OCI-LY1 (cell line): Measurements from ENCODE around the gene TAS2R41.

Experiments used
- H2AFZ ChIP-seq: fragments of 200-600 bp; sonication (generic), shearing (Covaris generic); 2 replicates; pipeline ENCODE4 v1.6.0; 2014; ENCODE audit warnings: antibody characterized with exemption, mild to moderate bottlenecking, low read length
- H3F3A ChIP-seq: fragments of 200-600 bp; sonication (generic), shearing (Covaris generic); 2 replicates; pipeline ENCODE4 v1.6.0; 2014; ENCODE audit warnings: mild to moderate bottlenecking, antibody characterized with exemption, low read length, moderate library complexity; ENCODE audit not compliant: insufficient read depth
- H3K27ac ChIP-seq: fragments of 200-600 bp; sonication (generic); 2 replicates; pipeline ENCODE4 v1.5.1; 2014; ENCODE audit warnings: low read length, mixed run types, mild to moderate bottlenecking, low read depth; ENCODE audit not compliant: poor library complexity, severe bottlenecking
- H3K27me3 ChIP-seq: fragments of 200-600 bp; sonication (generic); 2 replicates; pipeline ENCODE4 v1.6.0; 2014; ENCODE audit warnings: antibody characterized with exemption, mild to moderate bottlenecking, low read length, moderate library complexity; ENCODE audit not compliant: insufficient read depth
- H3K36me3 ChIP-seq: fragments of 200-600 bp; sonication (generic); 2 replicates; pipeline ENCODE4 v1.6.1; 2014; ENCODE audit warnings: mild to moderate bottlenecking, antibody characterized with exemption, low read length, moderate library complexity, mixed read lengths; ENCODE audit not compliant: insufficient read depth
- H3K4me1 ChIP-seq: fragments of 200-600 bp; sonication (generic); 2 replicates; pipeline ENCODE4 v1.5.1; 2014; ENCODE audit warnings: mild to moderate bottlenecking, low read length, moderate library complexity; ENCODE audit not compliant: insufficient read depth, severe bottlenecking
- H3K4me2 ChIP-seq: fragments of 200-600 bp; sonication (generic), shearing (Covaris generic); 2 replicates; pipeline ENCODE4 v1.6.1; 2014; ENCODE audit warnings: low read length
- H3K4me3 ChIP-seq: fragments of 200-600 bp; sonication (generic); 2 replicates; pipeline ENCODE4 v1.5.1; 2014; ENCODE audit warnings: low read length, low read depth, mild to moderate bottlenecking, mixed read lengths; ENCODE audit not compliant: poor library complexity, severe bottlenecking
- H3K79me2 ChIP-seq: fragments of 200-600 bp; shearing (Covaris generic); 2 replicates; pipeline ENCODE4 v1.6.1; 2016; ENCODE audit warnings: mixed run types, low read length, mixed read lengths; ENCODE audit not compliant: insufficient read depth
- H3K9ac ChIP-seq: fragments of 200-600 bp; sonication (generic), shearing (Covaris generic); 2 replicates; pipeline ENCODE4 v1.6.1; 2014; ENCODE audit warnings: mild to moderate bottlenecking, low read length, mixed read lengths
- H3K9me2 ChIP-seq: fragments of 200-600 bp; sonication (generic), shearing (Covaris generic); 2 replicates; pipeline ENCODE4 v1.6.1; 2014; ENCODE audit warnings: low read depth, mild to moderate bottlenecking, low read length, mixed read lengths
- H3K9me3 ChIP-seq: fragments of 200-600 bp; shearing (Covaris generic); 2 replicates; pipeline ENCODE4 v1.6.1; 2014; ENCODE audit warnings: low read length, mixed read lengths
- H4K20me1 ChIP-seq: fragments of 200-600 bp; sonication (generic), shearing (Covaris generic); 2 replicates; pipeline ENCODE4 v1.6.0; 2016; ENCODE audit warnings: mild to moderate bottlenecking, low read length; ENCODE audit not compliant: insufficient read depth
- EZH2 ChIP-seq: fragments of 200-600 bp; sonication (generic), shearing (Covaris generic); IDR thresholded peaks from 2 replicates; pipeline ENCODE4 v1.8.0; 2017; ENCODE audit warnings: borderline replicate concordance, mixed run types, mild to moderate bottlenecking, antibody characterized with exemption, low read length, moderate library complexity, mixed read lengths
- TF ChIP-seq, protein P1 (sequence below): fragments of 200-600 bp; sonication (generic), shearing (Covaris generic); IDR thresholded peaks from 2 replicates; pipeline ENCODE4 v1.5.1; 2017; ENCODE audit warnings: mild to moderate bottlenecking, antibody characterized with exemption, low read length, moderate library complexity, mixed read lengths

The TAS2R41 gene

DNA sequence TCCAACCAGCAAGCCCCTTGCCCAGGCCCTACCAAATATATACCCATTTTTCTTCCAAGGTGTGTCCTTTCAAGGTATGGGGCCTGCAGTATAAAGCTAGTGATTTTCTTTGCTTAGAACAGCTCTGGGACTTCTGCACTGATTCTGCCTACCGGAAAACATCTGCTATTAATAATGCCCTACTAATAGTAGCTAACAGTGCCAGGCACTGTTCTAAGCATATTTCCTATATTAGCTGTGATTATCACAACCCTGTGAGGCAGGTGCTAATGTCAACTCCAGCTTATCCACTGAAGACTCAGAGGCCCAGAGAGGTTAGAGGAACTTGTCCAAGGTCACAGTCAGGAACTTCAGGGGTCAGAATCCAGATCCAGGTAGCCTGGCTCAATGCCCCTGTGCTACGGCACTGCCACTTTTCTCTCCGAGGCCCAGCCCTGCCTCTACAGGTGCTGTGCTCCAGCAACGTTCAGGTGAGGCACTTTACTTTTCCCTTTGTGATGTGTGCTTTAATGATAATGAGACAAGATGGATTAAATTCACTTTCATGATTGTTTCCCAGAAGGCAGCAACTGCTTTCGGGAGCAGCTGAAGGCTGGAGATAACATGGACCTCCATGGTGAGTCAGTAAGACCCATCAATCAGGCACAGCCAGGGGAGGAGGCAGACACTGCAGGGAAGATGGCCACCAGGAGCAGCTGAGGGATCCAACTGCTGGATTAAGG lies 26.7 kb downstream of the TAS2R41 start:
- Histone ChIP-seq H3K36me3 (no peaks in the 10 kb centered on the region), H3K27ac (no peak overlapping the region)

DNA sequence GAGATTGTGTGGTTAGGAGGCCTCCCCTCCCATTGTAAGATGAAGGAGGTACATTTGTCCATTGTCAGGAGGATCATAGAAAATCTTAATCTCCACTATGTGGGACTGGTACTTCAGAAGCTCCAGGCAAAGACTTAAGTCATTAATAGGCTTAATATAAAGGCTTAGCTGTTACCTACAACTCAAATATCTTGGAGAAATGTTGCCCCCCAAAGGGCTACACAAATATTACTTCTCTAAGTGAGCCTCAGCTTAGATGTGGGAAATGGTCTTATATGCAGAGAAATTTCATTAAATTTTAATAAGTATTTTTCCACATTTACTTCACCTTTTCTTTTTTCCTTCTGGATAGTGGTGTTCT lies 27.2 kb downstream of the TAS2R41 start:
- no peaks in the 10 kb centered on the region for H3K79me2 ChIP-seq
- no peaks in the 10 kb centered on the region for H4K20me1 ChIP-seq
- H3K4me2 ChIP-seq = no peak overlapping the region
- no peaks in the 10 kb centered on the region; the same call in 1 of the 2 replicates for H3K27me3 ChIP-seq
- H3K4me3 ChIP-seq = no peak overlapping the region
- no peaks in the 10 kb centered on the region for H3F3A ChIP-seq
- TF ChIP-seq, protein P1, sequence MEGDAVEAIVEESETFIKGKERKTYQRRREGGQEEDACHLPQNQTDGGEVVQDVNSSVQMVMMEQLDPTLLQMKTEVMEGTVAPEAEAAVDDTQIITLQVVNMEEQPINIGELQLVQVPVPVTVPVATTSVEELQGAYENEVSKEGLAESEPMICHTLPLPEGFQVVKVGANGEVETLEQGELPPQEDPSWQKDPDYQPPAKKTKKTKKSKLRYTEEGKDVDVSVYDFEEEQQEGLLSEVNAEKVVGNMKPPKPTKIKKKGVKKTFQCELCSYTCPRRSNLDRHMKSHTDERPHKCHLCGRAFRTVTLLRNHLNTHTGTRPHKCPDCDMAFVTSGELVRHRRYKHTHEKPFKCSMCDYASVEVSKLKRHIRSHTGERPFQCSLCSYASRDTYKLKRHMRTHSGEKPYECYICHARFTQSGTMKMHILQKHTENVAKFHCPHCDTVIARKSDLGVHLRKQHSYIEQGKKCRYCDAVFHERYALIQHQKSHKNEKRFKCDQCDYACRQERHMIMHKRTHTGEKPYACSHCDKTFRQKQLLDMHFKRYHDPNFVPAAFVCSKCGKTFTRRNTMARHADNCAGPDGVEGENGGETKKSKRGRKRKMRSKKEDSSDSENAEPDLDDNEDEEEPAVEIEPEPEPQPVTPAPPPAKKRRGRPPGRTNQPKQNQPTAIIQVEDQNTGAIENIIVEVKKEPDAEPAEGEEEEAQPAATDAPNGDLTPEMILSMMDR = peak; percentile 30; the same call in 1 of the 2 replicates
- TF ChIP-seq EZH2 = no peak
- no peak overlapping the region for H3K27ac ChIP-seq
- H3K9ac ChIP-seq = no peak overlapping the region
- no peak overlapping the region for H2AFZ ChIP-seq
- H3K4me1 ChIP-seq = no peaks in the 10 kb centered on the region
- H3K36me3 ChIP-seq = no peaks in the 10 kb centered on the region
- H3K9me3 ChIP-seq = no peaks in the 10 kb centered on the region
- H3K9me2 ChIP-seq = no peaks in the 10 kb centered on the region

More for the DNA sequence above, 26.7 kb downstream of the TAS2R41 start:
- Histone ChIP-seq H3K79me2 (no peaks in the 10 kb centered on the region), H2AFZ (no peak overlapping the region), H3K9me3 (no peaks in the 10 kb centered on the region), H3K9ac (no peak overlapping the region), H3K4me2 (no peak overlapping the region), H3K27me3 (no peaks in the 10 kb centered on the region; the same call in 1 of the 2 replicates), H3K9me2 (no peaks in the 10 kb centered on the region), H4K20me1 (no peaks in the 10 kb centered on the region), H3K4me1 (no peaks in the 10 kb centered on the region), H3K4me3 (no peak overlapping the region), H3F3A (no peaks in the 10 kb centered on the region)
- no peak for TF ChIP-seq EZH2
- TF ChIP-seq, protein P1 = no peak

- H3K79me2 ChIP-seq = no peaks in the 10 kb centered on the region
- H4K20me1 ChIP-seq = no peaks in the 10 kb centered on the region
- no peak overlapping the region for H3K4me3 ChIP-seq
- no peaks in the 10 kb centered on the region for H3K27me3 ChIP-seq
- H2AFZ ChIP-seq = no peak overlapping the region
- no peaks in the 10 kb centered on the region for H3K9me2 ChIP-seq
- H3K9ac ChIP-seq = no peak overlapping the region
- H3K27ac ChIP-seq = no peak overlapping the region
- TF ChIP-seq, protein P1 = no peak
- no peak for TF ChIP-seq EZH2
- no peak overlapping the region for H3K4me2 ChIP-seq
- H3K4me1 ChIP-seq = no peaks in the 10 kb centered on the region
- H3K9me3 ChIP-seq = no peaks in the 10 kb centered on the region
- H3F3A ChIP-seq = no peaks in the 10 kb centered on the region
- H3K36me3 ChIP-seq = no peaks in the 10 kb centered on the region
Observed at GRCh38 chr7:143505838-143506237, 28.2 kb downstream of the TAS2R41 start.
